ENCODE data around the gene DLG2.
"Not testable (repeated sequence)": the region's sequence is repeated elsewhere in the genome, so short reads cannot be mapped to it uniquely, and the experiment has no call there.

DLG2 gene

DNA sequence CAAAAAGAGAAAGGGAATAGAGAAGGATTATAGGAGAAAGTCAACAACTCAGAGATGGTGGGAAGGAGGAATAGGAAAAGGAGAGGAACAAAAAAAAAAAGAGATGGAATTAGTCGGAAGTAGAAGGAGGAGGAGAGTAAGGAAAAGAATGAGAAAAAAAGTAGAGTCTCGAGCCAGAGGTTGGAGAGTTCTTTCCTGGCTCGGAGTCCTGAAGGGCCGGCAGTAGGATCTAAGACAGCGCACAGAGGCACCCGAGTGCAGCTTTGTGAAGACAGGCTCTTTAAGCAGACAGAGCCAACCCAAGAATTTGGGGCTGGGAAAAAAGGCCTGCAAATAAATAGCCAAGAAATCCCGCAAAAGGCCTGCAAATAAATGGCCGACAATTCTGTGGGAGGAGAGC, 2170.6 kb downstream of the DLG2 start:
- ChIA-PET POLR2A (ENCODE audit: low non-redundant PET) (no interaction called here), CTCF (no interaction called here)
- H3K27ac ChIP-seq, result no peak overlapping the region
- DNase-seq (ENCODE audit: low spot score), result no peak
- TF ChIP-seq, protein P1, sequence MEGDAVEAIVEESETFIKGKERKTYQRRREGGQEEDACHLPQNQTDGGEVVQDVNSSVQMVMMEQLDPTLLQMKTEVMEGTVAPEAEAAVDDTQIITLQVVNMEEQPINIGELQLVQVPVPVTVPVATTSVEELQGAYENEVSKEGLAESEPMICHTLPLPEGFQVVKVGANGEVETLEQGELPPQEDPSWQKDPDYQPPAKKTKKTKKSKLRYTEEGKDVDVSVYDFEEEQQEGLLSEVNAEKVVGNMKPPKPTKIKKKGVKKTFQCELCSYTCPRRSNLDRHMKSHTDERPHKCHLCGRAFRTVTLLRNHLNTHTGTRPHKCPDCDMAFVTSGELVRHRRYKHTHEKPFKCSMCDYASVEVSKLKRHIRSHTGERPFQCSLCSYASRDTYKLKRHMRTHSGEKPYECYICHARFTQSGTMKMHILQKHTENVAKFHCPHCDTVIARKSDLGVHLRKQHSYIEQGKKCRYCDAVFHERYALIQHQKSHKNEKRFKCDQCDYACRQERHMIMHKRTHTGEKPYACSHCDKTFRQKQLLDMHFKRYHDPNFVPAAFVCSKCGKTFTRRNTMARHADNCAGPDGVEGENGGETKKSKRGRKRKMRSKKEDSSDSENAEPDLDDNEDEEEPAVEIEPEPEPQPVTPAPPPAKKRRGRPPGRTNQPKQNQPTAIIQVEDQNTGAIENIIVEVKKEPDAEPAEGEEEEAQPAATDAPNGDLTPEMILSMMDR (conservative IDR thresholded peaks at IDR 0.05; ENCODE audit: low read depth), result no peak

DNA sequence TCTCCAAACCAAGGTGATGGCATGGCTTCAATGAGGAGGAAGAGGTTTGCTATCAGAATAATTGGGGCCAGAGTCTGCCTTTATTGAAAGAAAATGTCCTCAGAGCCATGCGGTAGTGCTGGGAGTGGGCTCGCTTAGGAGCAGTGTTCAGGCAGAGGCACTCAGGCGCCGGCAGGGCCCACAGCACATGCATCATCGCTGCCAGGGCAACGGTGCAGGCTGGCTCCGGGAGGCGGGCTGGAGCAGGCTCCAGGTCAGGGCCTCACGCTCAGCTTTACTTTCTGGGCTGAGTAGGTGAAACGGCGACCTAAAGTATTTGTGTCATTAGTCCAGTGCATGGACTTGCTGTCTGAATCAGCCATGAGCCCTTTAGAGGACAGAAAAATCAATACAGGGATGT, 2171.1 kb downstream of the DLG2 start:
- ChIA-PET POLR2A (ENCODE audit: low non-redundant PET) (no interaction called here), CTCF (no interaction called here)
- no peak for DNase-seq (ENCODE audit: low spot score)
- TF ChIP-seq, protein P1 (conservative IDR thresholded peaks at IDR 0.05; ENCODE audit: low read depth), result no peak
- no peak overlapping the region for H3K27ac ChIP-seq

DNA sequence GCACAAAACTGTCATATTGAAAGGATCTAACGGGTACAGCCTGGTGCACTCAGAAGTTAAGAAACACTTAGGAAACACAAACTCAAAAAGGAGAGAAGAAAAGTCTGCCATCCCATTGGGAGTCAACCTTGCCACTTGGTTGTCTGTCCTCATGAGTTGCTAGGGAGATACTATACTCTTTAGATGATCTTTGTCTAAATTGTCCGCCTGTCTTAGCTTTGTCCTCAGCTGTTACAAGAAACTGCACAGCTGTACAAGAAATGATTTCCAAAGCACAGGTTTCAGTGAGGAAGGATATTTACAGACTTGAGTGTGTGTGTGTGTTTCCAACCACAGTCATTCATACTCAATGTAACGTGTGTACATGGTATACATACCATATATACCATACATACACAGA, 2171.8 kb downstream of the DLG2 start:
- ChIA-PET POLR2A (ENCODE audit: low non-redundant PET) (no interaction called here), CTCF (interaction anchor here (0.5 kb wide), 1 partner anchor 1236 kb away, joined by 3 read pairs; no protein-coding TSS in a partner anchor)
- DNase-seq (ENCODE audit: low spot score), result no peak
- H3K27ac ChIP-seq, result no peak overlapping the region
- TF ChIP-seq, protein P1 (conservative IDR thresholded peaks at IDR 0.05; ENCODE audit: low read depth), result no peak

DNA sequence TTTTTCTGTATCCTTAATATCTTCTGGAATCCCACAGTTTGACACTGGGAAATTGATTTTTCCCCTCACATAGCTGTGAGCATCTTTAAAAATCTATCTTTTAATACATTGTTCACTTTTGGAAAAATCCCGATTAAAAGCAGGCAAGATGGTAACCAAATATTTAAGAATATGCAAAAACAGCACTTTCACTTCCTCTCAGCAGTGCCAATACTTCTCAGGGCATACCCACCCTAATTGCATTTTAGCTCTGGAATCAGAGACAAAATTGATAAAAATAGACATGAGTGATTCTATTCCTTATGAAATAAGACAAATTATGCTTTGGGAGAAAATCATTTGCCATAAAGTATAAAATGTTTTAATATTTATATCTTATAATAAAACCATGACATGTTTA, 2172.5 kb downstream of the DLG2 start:
- ChIA-PET CTCF (interaction anchor here (0.5 kb wide), 1 partner anchor 1235 kb away, joined by 3 read pairs; no protein-coding TSS in a partner anchor), POLR2A (ENCODE audit: low non-redundant PET) (no interaction called here)
- no peak for DNase-seq (ENCODE audit: low spot score)
- TF ChIP-seq, protein P1 (conservative IDR thresholded peaks at IDR 0.05; ENCODE audit: low read depth), result no peak
- no peak overlapping the region for H3K27ac ChIP-seq

DNA sequence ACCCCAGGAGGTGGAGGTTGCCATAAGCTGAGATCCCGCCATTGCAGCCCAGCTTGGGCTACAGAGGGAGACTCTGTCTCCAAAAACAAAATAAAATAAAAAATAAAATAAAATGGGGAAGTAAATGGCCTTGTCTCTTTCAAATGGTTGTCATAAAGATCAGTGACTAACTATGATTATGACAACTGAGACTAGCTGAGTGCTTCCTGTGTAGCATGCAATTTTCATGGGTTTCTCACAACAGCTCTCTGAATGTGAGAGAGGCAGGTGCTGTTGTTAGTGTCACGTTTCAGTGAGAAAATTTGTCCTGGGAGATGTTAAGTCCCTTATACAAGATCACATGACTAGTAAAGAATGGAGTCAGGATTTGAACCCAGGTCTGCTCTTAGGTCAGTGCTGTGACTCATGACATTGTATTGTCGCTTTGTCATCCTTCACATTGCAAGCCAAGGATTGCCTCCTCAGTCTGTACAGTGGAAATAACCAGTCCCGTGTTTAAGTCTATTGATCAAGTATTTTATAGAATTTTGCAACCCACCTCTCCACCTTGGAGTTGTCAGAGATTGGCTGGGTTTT, 2177.7 kb downstream of the DLG2 start:
- ChIA-PET POLR2A (ENCODE audit: low non-redundant PET) (no interaction called here), CTCF (interaction anchor here (0.7 kb wide), 1 partner anchor 1008 kb away, joined by 3 read pairs; no protein-coding TSS in a partner anchor)
- no peak for DNase-seq (ENCODE audit: low spot score)
- H3K27ac ChIP-seq, result no peak overlapping the region
- TF ChIP-seq, protein P1 (conservative IDR thresholded peaks at IDR 0.05; ENCODE audit: low read depth), result no peak

DNA sequence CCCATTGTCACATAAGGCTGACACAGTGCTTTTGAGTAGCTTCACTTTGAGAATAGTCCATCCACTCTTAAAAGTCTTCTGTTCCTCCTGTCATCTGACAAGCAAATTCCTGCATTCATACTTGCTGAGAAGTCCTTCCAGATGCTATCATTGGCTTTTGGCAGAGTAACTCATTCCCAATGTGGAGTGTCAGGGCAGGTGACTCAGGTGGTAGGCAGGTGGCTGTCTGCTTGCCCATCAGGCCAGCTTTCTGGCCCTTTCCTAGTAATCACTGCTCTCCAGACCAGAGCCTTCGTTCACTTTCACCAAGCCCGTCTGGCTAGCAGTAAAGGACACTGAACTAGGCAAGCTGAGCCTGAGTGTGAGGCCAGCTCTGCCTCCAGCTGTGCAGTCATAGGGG, 2178.5 kb downstream of the DLG2 start:
- no peak overlapping the region for H3K27ac ChIP-seq
- TF ChIP-seq, protein P1 (conservative IDR thresholded peaks at IDR 0.05; ENCODE audit: low read depth), result no peak
- ChIA-PET POLR2A (ENCODE audit: low non-redundant PET) (no interaction called here), CTCF (no interaction called here)
- DNase-seq (ENCODE audit: low spot score), result no peak

DNA sequence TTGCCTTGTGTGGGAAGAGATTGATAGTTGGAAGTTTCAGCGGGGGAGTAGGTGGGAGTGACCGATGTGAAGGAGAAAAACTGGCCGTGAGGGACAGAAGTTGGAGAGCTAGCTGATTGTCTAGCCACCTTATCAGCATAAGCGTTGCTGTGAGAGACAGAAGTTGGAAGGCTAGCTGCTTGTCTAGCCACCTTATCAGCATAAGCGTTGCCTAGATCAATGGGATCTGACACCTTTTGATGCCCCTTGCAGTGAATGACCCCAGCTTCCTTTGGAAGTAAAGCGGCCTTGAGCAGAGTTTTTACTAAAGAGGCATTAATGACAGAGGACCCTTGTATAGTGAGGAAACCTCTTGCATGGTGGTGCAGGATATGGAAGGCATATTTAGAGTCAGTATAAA, 2183.3 kb downstream of the DLG2 start:
- H3K27ac ChIP-seq; DNase-seq (ENCODE audit: low spot score); CTCF ChIA-PET; POLR2A ChIA-PET (ENCODE audit: low non-redundant PET): not testable (repeated sequence)
